ENCODE measurements around the gene KLHL41.
"Not testable (repeated sequence)": the region's sequence is repeated elsewhere in the genome, so short reads cannot be mapped to it uniquely, and the experiment has no call there.

Gene KLHL41

DNA sequence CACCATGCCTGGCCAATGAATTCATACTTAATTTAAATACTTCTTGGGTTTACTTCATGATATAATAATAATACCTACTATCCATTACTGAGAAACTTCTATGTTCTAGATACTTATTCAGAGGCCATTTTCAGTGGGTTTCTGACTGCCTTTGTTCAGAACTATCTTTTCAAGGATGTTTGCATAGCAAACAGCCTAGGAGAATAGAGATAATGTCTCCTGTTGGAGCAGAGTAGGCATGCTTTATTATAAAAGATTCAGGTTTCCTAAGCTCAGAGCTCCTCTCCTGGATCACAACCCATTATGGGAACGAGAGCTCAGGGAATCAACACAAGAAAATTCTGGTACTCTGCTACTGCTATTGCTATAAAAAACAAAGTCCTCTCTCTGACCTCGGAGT, 53.0 kb downstream of the KLHL41 start:
- H3K36me3 ChIP-seq (ENCODE audit: insufficient read depth, low read length) = peaks cover 25% of the 10 kb centered on the region
- no peak overlapping the region for H3K27ac ChIP-seq (ENCODE audit: low read depth, low read length, poor library complexity, severe bottlenecking)
- no peaks in the 10 kb centered on the region for H4K20me1 ChIP-seq (ENCODE audit: insufficient read depth, low read length)
- no peaks in the 10 kb centered on the region for H3K27me3 ChIP-seq (ENCODE audit: insufficient read depth, low read length)
- H3K4me2 ChIP-seq (ENCODE audit: low read length) = no peak overlapping the region
- TF ChIP-seq EZH2 (IDR thresholded peaks at IDR 0.05; ENCODE audit: borderline replicate concordance, low read length) = no peak
- TF ChIP-seq, protein P1, sequence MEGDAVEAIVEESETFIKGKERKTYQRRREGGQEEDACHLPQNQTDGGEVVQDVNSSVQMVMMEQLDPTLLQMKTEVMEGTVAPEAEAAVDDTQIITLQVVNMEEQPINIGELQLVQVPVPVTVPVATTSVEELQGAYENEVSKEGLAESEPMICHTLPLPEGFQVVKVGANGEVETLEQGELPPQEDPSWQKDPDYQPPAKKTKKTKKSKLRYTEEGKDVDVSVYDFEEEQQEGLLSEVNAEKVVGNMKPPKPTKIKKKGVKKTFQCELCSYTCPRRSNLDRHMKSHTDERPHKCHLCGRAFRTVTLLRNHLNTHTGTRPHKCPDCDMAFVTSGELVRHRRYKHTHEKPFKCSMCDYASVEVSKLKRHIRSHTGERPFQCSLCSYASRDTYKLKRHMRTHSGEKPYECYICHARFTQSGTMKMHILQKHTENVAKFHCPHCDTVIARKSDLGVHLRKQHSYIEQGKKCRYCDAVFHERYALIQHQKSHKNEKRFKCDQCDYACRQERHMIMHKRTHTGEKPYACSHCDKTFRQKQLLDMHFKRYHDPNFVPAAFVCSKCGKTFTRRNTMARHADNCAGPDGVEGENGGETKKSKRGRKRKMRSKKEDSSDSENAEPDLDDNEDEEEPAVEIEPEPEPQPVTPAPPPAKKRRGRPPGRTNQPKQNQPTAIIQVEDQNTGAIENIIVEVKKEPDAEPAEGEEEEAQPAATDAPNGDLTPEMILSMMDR (IDR thresholded peaks at IDR 0.05; ENCODE audit: low read length) = no peak
- no peaks in the 10 kb centered on the region for H3K4me1 ChIP-seq (ENCODE audit: insufficient read depth, low read length, severe bottlenecking)
- no peak overlapping the region for H2AFZ ChIP-seq (ENCODE audit: low read length)
- no peak overlapping the region for H3K4me3 ChIP-seq (ENCODE audit: low read depth, low read length, poor library complexity, severe bottlenecking)
- no peaks in the 10 kb centered on the region for H3K9me2 ChIP-seq (ENCODE audit: low read depth, low read length)
- H3K79me2 ChIP-seq (ENCODE audit: insufficient read depth, low read length) = no peaks in the 10 kb centered on the region
- no peak overlapping the region for H3K9ac ChIP-seq (ENCODE audit: low read length)
- H3F3A ChIP-seq (ENCODE audit: insufficient read depth, low read length) = 0 out of 2 replicates have a peak, but pooled peaks cover 5% of the 10 kb centered on the region
- H3K9me3 ChIP-seq (ENCODE audit: low read length) = no peaks in the 10 kb centered on the region

DNA sequence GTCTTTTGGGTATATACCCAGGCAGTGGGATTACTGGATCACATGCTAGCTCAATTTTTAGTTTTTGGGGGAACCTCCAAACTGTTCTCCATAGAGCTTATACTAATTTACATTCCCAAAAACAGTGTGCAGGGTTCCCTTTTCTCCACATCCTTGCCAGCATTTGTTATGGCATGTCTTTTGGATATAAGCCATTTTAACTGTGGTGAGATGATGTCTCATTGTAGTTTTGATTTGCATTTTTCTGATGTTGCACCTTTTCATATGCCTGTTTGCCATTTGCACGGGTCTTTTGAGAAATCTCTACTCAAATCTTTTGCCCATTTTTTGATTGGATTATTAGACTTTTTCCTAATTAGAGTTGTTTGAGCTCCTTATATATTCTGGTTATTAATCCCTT, 56.2 kb downstream of the KLHL41 start:
- H3K36me3 ChIP-seq (ENCODE audit: insufficient read depth, low read length) = peaks cover 21% of the 10 kb centered on the region
- no peak overlapping the region for H3K27ac ChIP-seq (ENCODE audit: low read depth, low read length, poor library complexity, severe bottlenecking)
- H3K4me3 ChIP-seq (ENCODE audit: low read depth, low read length, poor library complexity, severe bottlenecking) = no peak overlapping the region
- 0 out of 2 replicates have a peak, but pooled peaks cover 5% of the 10 kb centered on the region for H3F3A ChIP-seq (ENCODE audit: insufficient read depth, low read length)
- 0 out of 2 replicates have a peak, but pooled peaks cover 5% of the 10 kb centered on the region for H3K79me2 ChIP-seq (ENCODE audit: insufficient read depth, low read length)
- no peaks in the 10 kb centered on the region for H3K9me2 ChIP-seq (ENCODE audit: low read depth, low read length)
- H3K27me3 ChIP-seq (ENCODE audit: insufficient read depth, low read length) = no peaks in the 10 kb centered on the region
- H2AFZ ChIP-seq (ENCODE audit: low read length) = no peak overlapping the region
- no peaks in the 10 kb centered on the region for H3K9me3 ChIP-seq (ENCODE audit: low read length)
- H3K4me1 ChIP-seq (ENCODE audit: insufficient read depth, low read length, severe bottlenecking) = peaks cover 4% of the 10 kb centered on the region
- no peak overlapping the region for H3K9ac ChIP-seq (ENCODE audit: low read length)
- TF ChIP-seq EZH2 (IDR thresholded peaks at IDR 0.05; ENCODE audit: borderline replicate concordance, low read length) = no peak
- TF ChIP-seq, protein P1 (IDR thresholded peaks at IDR 0.05; ENCODE audit: low read length) = no peak
- no peak overlapping the region for H3K4me2 ChIP-seq (ENCODE audit: low read length)
- no peaks in the 10 kb centered on the region for H4K20me1 ChIP-seq (ENCODE audit: insufficient read depth, low read length)

DNA sequence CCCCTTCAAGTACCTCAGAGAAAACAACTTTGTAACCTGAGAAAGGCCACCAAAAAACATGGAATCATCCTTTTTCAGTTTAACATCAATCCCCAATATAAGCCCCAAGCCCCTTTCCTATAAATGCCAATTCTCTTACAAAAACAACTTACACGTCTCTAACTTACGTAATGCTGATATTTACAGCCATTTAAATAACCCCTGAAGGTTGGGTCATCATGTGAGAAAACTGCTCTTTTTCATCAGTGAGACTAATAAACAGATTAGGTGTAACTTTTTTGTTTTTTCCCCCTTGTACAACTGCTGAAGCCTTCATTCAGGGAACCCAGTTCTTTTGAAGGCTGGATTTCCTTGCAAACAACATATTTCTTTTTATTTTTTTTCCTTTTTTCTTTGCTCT, 60.4 kb downstream of the KLHL41 start:
- Histone ChIP-seq H3F3A (ENCODE audit: insufficient read depth, low read length) (no peaks in the 10 kb centered on the region), H3K79me2 (ENCODE audit: insufficient read depth, low read length) (peaks cover 21% of the 10 kb centered on the region), H2AFZ (ENCODE audit: low read length) (no peak overlapping the region), H3K27me3 (ENCODE audit: insufficient read depth, low read length) (no peaks in the 10 kb centered on the region), H3K4me3 (ENCODE audit: low read depth, low read length, poor library complexity, severe bottlenecking) (no peak overlapping the region), H3K9ac (ENCODE audit: low read length) (no peak overlapping the region), H3K27ac (ENCODE audit: low read depth, low read length, poor library complexity, severe bottlenecking) (no peak overlapping the region), H4K20me1 (ENCODE audit: insufficient read depth, low read length) (no peaks in the 10 kb centered on the region), H3K9me2 (ENCODE audit: low read depth, low read length) (no peaks in the 10 kb centered on the region), H3K4me1 (ENCODE audit: insufficient read depth, low read length, severe bottlenecking) (peaks cover 24% of the 10 kb centered on the region), H3K4me2 (ENCODE audit: low read length) (no peak overlapping the region), H3K9me3 (ENCODE audit: low read length) (no peaks in the 10 kb centered on the region), H3K36me3 (ENCODE audit: insufficient read depth, low read length) (peaks cover 7% of the 10 kb centered on the region)
- no peak for TF ChIP-seq EZH2 (IDR thresholded peaks at IDR 0.05; ENCODE audit: borderline replicate concordance, low read length)
- TF ChIP-seq, protein P1 (IDR thresholded peaks at IDR 0.05; ENCODE audit: low read length) = no peak

DNA sequence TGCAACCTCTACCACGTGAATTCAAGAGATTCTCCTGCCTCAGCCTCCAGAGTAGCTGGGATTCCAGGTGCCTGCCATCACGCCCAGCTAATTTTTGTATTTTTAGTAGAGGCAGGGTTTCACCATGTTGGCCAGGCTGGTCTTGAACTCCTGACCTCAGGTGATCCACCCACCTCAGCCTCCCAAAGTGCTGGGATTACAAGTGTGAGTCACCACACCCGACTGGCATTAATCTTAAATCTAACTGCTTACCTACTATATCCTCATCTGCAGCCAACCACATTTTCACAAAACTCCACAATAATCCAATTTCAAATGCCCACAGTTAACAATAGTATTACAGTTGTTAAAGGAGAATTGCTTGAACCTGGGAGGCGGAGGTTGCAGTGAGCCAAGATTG, 61.2 kb downstream of the KLHL41 start:
- H3K9me2 ChIP-seq (ENCODE audit: low read depth, low read length); H2AFZ ChIP-seq (ENCODE audit: low read length); H3K36me3 ChIP-seq (ENCODE audit: insufficient read depth, low read length); H3K9ac ChIP-seq (ENCODE audit: low read length); H3K27ac ChIP-seq (ENCODE audit: low read depth, low read length, poor library complexity, severe bottlenecking); H3K4me3 ChIP-seq (ENCODE audit: low read depth, low read length, poor library complexity, severe bottlenecking); H3K27me3 ChIP-seq (ENCODE audit: insufficient read depth, low read length); H3F3A ChIP-seq (ENCODE audit: insufficient read depth, low read length); H3K9me3 ChIP-seq (ENCODE audit: low read length); H4K20me1 ChIP-seq (ENCODE audit: insufficient read depth, low read length); H3K4me2 ChIP-seq (ENCODE audit: low read length): not testable (repeated sequence)
- peaks cover 24% of the 10 kb centered on the region for H3K4me1 ChIP-seq (ENCODE audit: insufficient read depth, low read length, severe bottlenecking)
- H3K79me2 ChIP-seq (ENCODE audit: insufficient read depth, low read length) = peaks cover 21% of the 10 kb centered on the region
